ENCODE measurements around the gene CNIH4. TPM values are rescaled to one million over a fixed set of nuclear protein-coding genes. Genes with fewer than 3 reads are reported as not detected.

Gene CNIH4
- total RNA-seq, 1 experiment from 2014 or later = 77.8 TPM

DNA sequence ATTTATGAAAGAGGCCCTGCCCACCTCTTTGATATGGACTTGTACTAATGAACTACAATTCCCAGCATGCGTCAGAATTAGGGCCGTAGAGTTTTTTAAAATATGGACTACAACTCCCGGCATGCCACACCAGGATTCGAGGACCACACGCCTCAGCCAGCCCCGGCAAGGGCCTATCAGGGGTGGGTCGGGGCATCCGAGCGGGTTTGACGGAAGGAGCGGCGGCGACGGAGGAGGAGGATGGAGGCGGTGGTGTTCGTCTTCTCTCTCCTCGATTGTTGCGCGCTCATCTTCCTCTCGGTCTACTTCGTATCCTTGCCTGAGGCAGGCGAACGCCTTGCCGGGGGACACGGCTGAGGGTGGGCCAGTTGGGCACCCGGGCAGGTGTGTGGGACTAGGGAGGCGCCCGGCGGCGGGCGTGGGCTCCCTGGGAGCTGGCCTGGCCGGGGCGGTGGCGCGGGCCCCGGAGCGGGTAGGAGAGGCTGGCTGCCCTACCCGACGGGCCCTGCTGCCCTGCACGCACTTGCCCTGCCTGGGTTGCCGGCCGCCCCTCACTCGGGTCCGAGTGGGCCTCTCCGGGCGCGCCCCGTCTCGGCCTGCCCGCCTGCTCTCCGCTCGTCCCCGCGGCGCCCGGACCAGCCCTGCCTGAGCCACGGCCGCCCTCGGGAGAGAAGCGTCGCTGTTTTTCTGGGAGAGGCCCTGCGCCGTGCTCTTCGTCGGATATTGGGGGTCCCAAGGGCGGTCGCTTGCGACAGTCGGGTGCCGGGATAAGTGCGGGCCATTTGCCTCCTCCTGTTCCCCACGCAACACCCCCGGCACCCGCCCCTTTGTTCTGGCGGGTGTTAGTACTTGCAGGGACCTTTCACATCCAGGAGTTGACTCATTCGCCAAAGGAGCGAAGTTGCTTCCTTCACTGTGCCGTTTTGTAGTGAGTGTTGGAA lies at the start of gene CNIH4 (continued):
- TF ChIP-seq, protein P1, sequence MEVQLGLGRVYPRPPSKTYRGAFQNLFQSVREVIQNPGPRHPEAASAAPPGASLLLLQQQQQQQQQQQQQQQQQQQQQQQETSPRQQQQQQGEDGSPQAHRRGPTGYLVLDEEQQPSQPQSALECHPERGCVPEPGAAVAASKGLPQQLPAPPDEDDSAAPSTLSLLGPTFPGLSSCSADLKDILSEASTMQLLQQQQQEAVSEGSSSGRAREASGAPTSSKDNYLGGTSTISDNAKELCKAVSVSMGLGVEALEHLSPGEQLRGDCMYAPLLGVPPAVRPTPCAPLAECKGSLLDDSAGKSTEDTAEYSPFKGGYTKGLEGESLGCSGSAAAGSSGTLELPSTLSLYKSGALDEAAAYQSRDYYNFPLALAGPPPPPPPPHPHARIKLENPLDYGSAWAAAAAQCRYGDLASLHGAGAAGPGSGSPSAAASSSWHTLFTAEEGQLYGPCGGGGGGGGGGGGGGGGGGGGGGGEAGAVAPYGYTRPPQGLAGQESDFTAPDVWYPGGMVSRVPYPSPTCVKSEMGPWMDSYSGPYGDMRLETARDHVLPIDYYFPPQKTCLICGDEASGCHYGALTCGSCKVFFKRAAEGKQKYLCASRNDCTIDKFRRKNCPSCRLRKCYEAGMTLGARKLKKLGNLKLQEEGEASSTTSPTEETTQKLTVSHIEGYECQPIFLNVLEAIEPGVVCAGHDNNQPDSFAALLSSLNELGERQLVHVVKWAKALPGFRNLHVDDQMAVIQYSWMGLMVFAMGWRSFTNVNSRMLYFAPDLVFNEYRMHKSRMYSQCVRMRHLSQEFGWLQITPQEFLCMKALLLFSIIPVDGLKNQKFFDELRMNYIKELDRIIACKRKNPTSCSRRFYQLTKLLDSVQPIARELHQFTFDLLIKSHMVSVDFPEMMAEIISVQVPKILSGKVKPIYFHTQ (CRISPR knock-in tag; IDR thresholded peaks at IDR 0.05) = no peak
- TF ChIP-seq ATF1 (CRISPR knock-in tag; IDR thresholded peaks at IDR 0.05) (no peak), TCF7 (CRISPR knock-in tag; IDR thresholded peaks at IDR 0.05; ENCODE audit: low read depth) (no peak), ZBTB21 (CRISPR knock-in tag; IDR thresholded peaks at IDR 0.05; ENCODE audit: borderline replicate concordance) (no peak), CREB1 (CRISPR knock-in tag; IDR thresholded peaks at IDR 0.05) (no peak; the same call in 1 of the 2 replicates), FOXK1 (CRISPR knock-in tag; IDR thresholded peaks at IDR 0.05) (peak; percentile 59; the same call in 1 of the 2 replicates), FOXJ3 (CRISPR knock-in tag; IDR thresholded peaks at IDR 0.05; ENCODE audit: borderline replicate concordance) (no peak), OVOL2 (CRISPR knock-in tag; IDR thresholded peaks at IDR 0.05; ENCODE audit: borderline replicate concordance) (no peak), SP1 (CRISPR knock-in tag; conservative IDR thresholded peaks at IDR 0.05) (peak; percentile 65), TEAD4 (CRISPR knock-in tag; IDR thresholded peaks at IDR 0.05) (no peak), SMAD4 (CRISPR knock-in tag; IDR thresholded peaks at IDR 0.05) (no peak), MXD4 (CRISPR knock-in tag; IDR thresholded peaks at IDR 0.05; ENCODE audit: borderline replicate concordance) (no peak), ZNF317 (CRISPR knock-in tag; IDR thresholded peaks at IDR 0.05; ENCODE audit: borderline replicate concordance, low read depth) (no peak), ZNF423 (CRISPR knock-in tag; IDR thresholded peaks at IDR 0.05) (no peak), TP53 (CRISPR knock-in tag; IDR thresholded peaks at IDR 0.05) (no peak)
- TF ChIP-seq, protein P2, sequence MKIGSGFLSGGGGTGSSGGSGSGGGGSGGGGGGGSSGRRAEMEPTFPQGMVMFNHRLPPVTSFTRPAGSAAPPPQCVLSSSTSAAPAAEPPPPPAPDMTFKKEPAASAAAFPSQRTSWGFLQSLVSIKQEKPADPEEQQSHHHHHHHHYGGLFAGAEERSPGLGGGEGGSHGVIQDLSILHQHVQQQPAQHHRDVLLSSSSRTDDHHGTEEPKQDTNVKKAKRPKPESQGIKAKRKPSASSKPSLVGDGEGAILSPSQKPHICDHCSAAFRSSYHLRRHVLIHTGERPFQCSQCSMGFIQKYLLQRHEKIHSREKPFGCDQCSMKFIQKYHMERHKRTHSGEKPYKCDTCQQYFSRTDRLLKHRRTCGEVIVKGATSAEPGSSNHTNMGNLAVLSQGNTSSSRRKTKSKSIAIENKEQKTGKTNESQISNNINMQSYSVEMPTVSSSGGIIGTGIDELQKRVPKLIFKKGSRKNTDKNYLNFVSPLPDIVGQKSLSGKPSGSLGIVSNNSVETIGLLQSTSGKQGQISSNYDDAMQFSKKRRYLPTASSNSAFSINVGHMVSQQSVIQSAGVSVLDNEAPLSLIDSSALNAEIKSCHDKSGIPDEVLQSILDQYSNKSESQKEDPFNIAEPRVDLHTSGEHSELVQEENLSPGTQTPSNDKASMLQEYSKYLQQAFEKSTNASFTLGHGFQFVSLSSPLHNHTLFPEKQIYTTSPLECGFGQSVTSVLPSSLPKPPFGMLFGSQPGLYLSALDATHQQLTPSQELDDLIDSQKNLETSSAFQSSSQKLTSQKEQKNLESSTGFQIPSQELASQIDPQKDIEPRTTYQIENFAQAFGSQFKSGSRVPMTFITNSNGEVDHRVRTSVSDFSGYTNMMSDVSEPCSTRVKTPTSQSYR (CRISPR knock-in tag; IDR thresholded peaks at IDR 0.05) = no peak
- TF ChIP-seq, protein P3, sequence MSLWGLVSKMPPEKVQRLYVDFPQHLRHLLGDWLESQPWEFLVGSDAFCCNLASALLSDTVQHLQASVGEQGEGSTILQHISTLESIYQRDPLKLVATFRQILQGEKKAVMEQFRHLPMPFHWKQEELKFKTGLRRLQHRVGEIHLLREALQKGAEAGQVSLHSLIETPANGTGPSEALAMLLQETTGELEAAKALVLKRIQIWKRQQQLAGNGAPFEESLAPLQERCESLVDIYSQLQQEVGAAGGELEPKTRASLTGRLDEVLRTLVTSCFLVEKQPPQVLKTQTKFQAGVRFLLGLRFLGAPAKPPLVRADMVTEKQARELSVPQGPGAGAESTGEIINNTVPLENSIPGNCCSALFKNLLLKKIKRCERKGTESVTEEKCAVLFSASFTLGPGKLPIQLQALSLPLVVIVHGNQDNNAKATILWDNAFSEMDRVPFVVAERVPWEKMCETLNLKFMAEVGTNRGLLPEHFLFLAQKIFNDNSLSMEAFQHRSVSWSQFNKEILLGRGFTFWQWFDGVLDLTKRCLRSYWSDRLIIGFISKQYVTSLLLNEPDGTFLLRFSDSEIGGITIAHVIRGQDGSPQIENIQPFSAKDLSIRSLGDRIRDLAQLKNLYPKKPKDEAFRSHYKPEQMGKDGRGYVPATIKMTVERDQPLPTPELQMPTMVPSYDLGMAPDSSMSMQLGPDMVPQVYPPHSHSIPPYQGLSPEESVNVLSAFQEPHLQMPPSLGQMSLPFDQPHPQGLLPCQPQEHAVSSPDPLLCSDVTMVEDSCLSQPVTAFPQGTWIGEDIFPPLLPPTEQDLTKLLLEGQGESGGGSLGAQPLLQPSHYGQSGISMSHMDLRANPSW (CRISPR knock-in tag; conservative IDR thresholded peaks at IDR 0.05; ENCODE audit: low read depth) = no peak
- TF ChIP-seq, protein P4, sequence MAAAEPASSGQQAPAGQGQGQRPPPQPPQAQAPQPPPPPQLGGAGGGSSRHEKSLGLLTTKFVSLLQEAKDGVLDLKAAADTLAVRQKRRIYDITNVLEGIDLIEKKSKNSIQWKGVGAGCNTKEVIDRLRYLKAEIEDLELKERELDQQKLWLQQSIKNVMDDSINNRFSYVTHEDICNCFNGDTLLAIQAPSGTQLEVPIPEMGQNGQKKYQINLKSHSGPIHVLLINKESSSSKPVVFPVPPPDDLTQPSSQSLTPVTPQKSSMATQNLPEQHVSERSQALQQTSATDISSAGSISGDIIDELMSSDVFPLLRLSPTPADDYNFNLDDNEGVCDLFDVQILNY (CRISPR knock-in tag; IDR thresholded peaks at IDR 0.05) = no peak; the same call in 1 of the 2 replicates
- TF ChIP-seq, protein P5, sequence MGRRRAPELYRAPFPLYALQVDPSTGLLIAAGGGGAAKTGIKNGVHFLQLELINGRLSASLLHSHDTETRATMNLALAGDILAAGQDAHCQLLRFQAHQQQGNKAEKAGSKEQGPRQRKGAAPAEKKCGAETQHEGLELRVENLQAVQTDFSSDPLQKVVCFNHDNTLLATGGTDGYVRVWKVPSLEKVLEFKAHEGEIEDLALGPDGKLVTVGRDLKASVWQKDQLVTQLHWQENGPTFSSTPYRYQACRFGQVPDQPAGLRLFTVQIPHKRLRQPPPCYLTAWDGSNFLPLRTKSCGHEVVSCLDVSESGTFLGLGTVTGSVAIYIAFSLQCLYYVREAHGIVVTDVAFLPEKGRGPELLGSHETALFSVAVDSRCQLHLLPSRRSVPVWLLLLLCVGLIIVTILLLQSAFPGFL (CRISPR knock-in tag; IDR thresholded peaks at IDR 0.05; ENCODE audit: borderline replicate concordance) = no peak
- TF ChIP-seq, protein P6, sequence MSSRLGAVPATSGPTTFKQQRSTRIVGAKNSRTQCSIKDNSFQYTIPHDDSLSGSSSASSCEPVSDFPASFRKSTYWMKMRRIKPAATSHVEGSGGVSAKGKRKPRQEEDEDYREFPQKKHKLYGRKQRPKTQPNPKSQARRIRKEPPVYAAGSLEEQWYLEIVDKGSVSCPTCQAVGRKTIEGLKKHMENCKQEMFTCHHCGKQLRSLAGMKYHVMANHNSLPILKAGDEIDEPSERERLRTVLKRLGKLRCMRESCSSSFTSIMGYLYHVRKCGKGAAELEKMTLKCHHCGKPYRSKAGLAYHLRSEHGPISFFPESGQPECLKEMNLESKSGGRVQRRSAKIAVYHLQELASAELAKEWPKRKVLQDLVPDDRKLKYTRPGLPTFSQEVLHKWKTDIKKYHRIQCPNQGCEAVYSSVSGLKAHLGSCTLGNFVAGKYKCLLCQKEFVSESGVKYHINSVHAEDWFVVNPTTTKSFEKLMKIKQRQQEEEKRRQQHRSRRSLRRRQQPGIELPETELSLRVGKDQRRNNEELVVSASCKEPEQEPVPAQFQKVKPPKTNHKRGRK (CRISPR knock-in tag; IDR thresholded peaks at IDR 0.05; ENCODE audit: borderline replicate concordance) = no peak
- TF ChIP-seq, protein P7, sequence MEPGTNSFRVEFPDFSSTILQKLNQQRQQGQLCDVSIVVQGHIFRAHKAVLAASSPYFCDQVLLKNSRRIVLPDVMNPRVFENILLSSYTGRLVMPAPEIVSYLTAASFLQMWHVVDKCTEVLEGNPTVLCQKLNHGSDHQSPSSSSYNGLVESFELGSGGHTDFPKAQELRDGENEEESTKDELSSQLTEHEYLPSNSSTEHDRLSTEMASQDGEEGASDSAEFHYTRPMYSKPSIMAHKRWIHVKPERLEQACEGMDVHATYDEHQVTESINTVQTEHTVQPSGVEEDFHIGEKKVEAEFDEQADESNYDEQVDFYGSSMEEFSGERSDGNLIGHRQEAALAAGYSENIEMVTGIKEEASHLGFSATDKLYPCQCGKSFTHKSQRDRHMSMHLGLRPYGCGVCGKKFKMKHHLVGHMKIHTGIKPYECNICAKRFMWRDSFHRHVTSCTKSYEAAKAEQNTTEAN (CRISPR knock-in tag; IDR thresholded peaks at IDR 0.05) = no peak; the same call in 1 of the 2 replicates
- TF ChIP-seq, protein P8, sequence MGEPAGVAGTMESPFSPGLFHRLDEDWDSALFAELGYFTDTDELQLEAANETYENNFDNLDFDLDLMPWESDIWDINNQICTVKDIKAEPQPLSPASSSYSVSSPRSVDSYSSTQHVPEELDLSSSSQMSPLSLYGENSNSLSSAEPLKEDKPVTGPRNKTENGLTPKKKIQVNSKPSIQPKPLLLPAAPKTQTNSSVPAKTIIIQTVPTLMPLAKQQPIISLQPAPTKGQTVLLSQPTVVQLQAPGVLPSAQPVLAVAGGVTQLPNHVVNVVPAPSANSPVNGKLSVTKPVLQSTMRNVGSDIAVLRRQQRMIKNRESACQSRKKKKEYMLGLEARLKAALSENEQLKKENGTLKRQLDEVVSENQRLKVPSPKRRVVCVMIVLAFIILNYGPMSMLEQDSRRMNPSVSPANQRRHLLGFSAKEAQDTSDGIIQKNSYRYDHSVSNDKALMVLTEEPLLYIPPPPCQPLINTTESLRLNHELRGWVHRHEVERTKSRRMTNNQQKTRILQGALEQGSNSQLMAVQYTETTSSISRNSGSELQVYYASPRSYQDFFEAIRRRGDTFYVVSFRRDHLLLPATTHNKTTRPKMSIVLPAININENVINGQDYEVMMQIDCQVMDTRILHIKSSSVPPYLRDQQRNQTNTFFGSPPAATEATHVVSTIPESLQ (CRISPR knock-in tag; IDR thresholded peaks at IDR 0.05) = no peak
